Measurements from ENCODE around the gene FAM171A1.

GRCh38 chr10:15228426-15228825 lies 142.7 kb downstream of the FAM171A1 start:
- TF ChIP-seq CTCF (IDR thresholded peaks at IDR 0.05) (no peak), ZFX (IDR thresholded peaks at IDR 0.05; ENCODE audit: borderline replicate concordance) (no peak)
